ENCODE results near the gene FEM1B. TPM values are rescaled to one million over a fixed set of nuclear protein-coding genes. Genes with fewer than 3 reads are reported as not detected.

FEM1B gene
- total RNA-seq, 1 donor from 2014 or later = 20.2 TPM

GRCh38 chr15:68305420-68305871 is 27.9 kb downstream of the FEM1B start:
- H3K4me3 ChIP-seq (ENCODE audit: low read depth, low read length) = no peak overlapping the region
- DNase-seq (ENCODE audit: low read depth) = no peak
- no peak for TF ChIP-seq CTCF (conservative IDR thresholded peaks at IDR 0.05; ENCODE audit: low read depth, low read length)

- no peak overlapping the region for H3K4me3 ChIP-seq (ENCODE audit: low read depth, low read length)
- DNase-seq (ENCODE audit: low read depth) = no peak
- TF ChIP-seq CTCF (conservative IDR thresholded peaks at IDR 0.05; ENCODE audit: low read depth, low read length) = no peak
Observed at GRCh38 chr15:68307131-68307928, 29.8 kb downstream of the FEM1B start.

- DNase-seq (ENCODE audit: low read depth) = no peak
- no peak overlapping the region for H3K4me3 ChIP-seq (ENCODE audit: low read depth, low read length)
- TF ChIP-seq CTCF (conservative IDR thresholded peaks at IDR 0.05; ENCODE audit: low read depth, low read length) = no peak
Observed at GRCh38 chr15:68309024-68309423, 31.5 kb downstream of the FEM1B start.

GRCh38 chr15:68310178-68310803 is 32.7 kb downstream of the FEM1B start:
- DNase-seq (ENCODE audit: low read depth) = no peak
- no peak for TF ChIP-seq CTCF (conservative IDR thresholded peaks at IDR 0.05; ENCODE audit: low read depth, low read length)
- H3K4me3 ChIP-seq (ENCODE audit: low read depth, low read length) = no peak overlapping the region

GRCh38 chr15:68310804-68311463 is 33.4 kb downstream of the FEM1B start:
- no peak for TF ChIP-seq CTCF (conservative IDR thresholded peaks at IDR 0.05; ENCODE audit: low read depth, low read length)
- no peak overlapping the region for H3K4me3 ChIP-seq (ENCODE audit: low read depth, low read length)
- no peak for DNase-seq (ENCODE audit: low read depth)

GRCh38 chr15:68311464-68311835 is 33.9 kb downstream of the FEM1B start:
- H3K4me3 ChIP-seq (ENCODE audit: low read depth, low read length) = no peak overlapping the region
- no peak for TF ChIP-seq CTCF (conservative IDR thresholded peaks at IDR 0.05; ENCODE audit: low read depth, low read length)
- DNase-seq (ENCODE audit: low read depth) = no peak
